ENCODE results near the gene MRPL21.

The MRPL21 gene

DNA sequence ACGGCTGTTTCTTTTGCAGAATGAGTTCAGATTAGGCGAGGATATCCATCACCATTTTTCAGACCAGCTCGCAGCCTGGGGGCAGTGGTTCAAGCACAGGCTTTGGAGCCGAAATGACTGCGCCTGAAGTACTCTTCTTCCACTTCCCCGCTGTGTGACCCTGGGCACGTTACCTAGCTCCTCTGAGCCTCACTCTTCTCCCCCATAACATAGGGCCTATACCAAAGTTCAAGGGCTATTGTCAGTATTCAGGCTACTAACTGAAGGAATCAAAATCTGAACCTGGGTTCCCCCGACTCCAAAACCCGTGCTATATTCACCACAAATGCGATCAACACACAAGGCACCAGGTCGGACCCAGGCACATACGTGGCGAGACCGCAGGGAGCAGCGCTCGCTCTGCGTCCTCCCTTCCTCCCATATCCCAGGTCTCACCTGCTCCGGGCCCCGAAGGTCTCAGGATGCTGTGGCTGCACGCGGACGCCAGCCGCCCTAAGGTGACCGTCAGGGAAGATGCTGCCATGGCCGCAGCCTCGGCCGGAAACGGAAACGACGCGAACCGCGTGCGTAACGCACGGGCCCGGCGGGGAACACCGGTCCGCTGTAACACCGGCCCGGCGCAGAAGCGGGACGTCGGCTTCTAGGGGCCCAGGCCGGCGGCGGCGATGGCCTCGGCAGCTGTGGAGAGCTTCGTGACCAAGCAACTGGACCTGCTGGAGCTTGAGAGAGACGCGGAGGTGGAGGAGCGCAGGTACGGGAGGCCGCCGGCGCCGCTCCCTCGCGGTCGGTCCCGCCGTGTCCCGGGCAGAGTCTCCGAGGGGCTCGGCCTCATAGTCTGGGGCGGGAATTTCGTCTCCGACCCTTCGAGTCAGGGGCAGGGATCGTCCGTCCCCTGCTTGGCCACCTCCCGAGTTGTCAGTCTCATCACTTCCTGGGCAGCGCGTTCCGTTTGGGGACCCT, at the start of gene MRPL21, which contains the start of gene IGHMBP2:
Gene MRPL21, minus strand, starts transcription at position 545 of the 960 bp plus-strand sequence. Its CDS starts 22 bp downstream, at position 523.
Gene IGHMBP2, plus strand, starts transcription at position 604 of the 960 bp plus-strand sequence. Its CDS starts 62 bp downstream, at position 666.
- peak; percentile 39 for DNase-seq

DNA sequence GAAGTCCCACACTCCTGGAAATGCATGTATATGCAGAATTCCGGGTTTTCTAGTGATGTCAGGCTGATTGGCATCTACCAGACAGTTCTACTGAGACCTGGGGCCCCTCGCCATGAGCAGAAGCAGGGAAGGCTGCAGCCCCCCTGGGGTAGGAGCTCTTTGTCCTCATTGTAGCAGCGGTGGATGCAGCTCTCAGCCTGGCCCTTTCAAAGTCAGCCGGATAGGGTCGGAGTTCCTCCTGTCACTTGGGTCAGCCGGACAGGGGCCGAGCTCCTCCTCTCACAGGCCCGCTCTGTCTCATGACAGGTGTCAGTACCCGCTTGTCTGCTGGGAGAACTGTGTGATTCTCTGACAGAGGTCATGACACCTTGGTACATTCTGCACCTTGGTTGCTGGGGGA, 47.1 kb upstream of the MRPL21 start:
- no peak for DNase-seq

DNA sequence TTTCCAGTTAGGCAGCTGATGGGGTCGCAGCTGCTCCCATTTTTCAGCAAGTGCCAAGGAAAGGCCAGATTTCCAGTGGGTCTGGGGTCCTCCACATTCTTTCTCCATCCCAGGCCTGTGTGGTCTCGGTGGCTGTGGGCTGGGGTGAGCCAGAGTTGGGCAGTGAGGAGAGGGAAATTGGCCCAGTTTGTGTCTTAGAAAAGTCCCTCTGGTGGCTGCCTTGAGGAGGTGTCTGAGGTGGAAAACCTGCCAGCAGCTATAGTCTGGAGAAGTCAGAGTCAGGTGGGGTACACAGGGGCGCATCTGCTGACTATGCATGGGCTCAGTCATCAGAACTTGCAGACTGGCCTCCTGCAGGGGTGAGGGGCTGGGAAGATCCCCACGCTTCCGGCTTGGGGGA, 46.6 kb upstream of the MRPL21 start:
- no peak for DNase-seq

DNA sequence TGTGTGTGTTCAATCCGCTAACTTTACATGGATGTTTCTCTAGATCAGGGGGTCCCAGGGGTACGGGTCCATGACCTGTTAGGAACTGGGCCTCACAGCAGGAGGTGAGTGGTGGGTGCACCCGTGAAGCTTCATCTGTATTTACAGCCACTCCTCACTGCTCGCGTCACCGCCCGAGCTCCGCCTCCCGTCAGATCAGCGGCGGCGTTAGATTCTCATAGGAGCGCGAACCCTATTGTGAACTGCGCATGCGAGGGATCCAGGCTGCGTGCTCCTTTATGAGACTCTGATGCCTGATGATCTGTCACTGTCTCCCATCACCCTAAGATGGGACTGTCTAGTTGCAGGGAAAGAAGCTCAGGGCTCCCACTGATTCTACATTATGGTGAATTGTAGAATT, 45.3 kb upstream of the MRPL21 start:
- no peak for DNase-seq

DNA sequence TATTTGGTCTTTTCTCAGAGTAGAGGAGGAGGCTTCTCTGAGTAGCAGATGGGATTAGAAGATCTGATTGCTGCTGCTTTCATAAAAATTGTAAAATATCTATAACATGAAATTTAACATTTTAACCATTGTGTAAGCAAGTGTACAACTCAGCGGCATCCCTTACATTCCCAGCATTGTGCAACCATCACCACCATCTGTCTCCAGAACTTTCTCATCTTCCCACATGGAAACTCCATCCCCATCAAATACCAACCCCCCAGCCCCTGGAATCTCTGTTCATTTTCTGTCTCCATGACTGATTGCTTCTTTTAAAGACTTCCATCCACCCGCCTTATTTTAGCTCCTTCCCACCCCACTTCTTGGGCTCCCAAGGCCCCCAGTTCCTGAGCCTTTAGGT, 44.9 kb upstream of the MRPL21 start:
- DNase-seq, result no peak

DNA sequence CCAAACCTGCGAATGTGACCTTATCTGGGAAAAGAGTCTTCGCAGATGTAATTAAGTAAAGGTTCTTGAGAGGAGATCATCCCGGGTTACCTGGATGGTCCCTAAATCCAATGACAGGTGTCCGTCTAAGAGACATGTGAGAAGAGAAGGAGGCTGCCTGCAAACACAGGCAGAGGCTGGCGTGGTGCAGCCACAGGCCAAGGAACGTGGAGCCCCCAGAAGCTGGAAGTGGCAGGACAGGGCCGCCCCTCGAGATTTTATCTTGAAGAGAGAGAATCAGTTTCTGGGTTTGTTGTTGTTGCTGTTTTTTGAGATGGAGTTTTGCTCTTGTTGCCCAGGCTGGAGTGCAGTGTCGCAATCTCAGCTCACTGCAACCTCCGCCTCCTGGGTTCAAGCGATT, 43.5 kb upstream of the MRPL21 start:
- no peak for DNase-seq

DNA sequence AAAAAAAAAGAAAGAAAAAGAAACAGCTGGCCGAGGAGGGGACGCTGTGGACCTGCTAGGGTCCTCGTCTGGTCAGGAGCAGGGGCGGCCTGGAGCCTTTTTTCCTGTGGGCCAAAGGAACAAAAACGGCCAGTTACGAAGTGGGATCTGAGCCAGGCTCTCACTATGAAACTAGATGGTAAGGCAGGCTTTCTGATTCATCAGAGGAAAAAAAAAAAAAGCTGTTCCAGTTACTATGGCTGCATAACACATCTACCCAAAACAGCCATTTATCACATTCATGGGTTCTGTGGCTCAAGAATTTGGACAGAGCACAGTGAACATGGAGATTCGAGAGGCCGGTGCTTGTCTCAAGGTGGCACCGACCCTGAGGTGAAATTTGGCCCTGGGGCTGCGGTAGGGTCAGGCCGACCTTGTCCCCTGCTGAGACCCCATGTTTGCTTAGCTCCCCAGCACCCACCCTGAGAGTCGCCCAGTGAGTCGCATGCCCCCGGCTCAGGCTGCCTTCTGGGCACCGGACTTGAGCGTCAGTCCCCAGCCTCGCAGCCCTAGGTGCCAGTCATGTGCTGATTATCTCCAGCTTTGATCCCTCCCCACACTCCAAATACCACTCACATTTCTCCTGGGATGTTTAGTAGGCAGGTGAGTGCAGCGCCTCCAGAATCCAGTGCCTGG, 42.9 kb upstream of the MRPL21 start:
- DNase-seq, result no peak

DNA sequence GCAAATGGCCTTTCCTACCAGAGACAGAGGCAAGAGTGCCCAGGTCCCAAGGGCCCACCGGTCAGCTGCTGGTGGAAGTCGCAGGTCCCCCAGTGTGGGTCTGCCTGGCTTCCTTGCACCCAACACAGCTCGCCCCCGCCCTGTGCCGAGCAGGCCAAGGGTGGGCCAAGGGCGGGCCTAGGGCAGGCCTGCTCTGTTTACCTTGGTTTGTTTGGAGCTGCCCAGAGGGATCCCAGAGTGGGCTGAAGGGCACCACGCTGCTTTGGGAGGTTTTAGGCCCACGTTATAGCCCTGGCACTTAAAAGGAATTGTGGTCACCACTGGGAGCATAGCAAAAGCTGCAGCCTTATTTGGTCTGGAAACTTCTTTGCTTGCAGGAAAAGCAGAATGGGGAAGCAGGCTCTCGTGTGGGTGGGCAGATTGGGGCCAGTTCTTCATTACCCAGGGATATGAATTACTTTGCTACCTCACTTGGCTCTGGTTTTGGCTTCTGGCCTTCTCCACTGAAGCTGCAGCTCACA, 39.2 kb upstream of the MRPL21 start:
- no peak for DNase-seq

DNA sequence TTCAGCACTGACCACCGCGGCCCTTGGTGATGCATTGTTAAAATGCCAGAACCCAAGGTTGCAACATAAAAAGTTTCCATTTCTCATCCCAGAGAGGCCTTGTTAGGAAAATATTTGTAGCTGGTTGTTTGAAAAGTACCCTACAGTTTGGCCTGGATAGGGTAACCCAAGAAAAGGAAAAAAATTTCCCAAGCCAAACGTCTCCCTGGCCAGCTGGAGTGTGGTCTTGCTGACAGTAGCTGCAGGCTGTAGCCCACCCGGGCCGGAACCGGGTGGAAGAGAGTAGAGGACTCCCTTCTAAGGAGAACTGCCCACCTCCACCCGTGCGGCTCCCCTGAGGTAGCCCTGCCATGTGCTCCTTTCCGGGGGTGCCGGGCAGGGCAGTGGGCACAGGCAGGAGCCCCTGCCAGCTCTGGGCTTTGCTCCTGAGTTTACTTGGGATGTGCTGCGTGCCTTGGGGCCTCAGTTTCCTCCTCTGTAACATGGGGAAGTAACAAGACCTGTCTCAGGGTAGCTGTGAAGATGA, 38.5 kb upstream of the MRPL21 start:
- no peak for DNase-seq

DNA sequence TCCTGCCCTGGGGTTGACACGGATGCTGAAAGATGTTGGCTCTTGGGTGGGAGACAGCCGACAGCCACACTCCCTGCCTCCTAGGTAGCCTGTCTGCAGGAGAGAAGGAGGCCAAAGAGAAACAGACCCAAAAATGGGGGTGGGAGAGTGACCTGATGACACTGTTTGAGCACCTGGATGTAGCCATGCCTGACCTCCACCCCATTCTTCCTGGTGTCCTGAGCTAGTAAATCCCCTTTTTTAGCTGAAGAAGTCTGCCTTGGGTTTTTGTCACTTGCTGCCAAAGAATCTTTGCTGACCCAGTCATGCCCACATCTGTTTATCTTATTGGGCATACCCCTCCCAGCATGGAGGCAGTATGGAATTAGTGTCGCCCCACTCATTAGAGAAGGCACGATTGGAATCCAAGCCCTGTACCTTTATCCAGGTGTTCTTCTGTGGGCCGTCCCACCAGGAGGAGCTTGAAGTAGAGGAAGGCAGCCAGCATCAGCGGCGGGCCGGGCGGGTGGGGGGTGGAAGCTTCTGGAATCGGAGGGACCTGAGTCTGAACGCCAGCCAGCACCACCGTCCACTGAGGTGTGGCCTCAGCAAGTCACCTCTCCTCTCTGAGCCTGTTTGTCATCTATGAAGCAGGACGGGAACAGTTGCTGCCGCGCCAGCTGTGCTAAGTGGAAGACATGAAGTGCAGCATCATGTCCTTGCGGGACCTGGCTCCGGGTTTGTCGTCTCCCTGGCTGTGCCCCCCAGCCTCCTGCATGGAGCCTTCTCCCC, 37.9 kb upstream of the MRPL21 start:
- DNase-seq, result no peak

DNA sequence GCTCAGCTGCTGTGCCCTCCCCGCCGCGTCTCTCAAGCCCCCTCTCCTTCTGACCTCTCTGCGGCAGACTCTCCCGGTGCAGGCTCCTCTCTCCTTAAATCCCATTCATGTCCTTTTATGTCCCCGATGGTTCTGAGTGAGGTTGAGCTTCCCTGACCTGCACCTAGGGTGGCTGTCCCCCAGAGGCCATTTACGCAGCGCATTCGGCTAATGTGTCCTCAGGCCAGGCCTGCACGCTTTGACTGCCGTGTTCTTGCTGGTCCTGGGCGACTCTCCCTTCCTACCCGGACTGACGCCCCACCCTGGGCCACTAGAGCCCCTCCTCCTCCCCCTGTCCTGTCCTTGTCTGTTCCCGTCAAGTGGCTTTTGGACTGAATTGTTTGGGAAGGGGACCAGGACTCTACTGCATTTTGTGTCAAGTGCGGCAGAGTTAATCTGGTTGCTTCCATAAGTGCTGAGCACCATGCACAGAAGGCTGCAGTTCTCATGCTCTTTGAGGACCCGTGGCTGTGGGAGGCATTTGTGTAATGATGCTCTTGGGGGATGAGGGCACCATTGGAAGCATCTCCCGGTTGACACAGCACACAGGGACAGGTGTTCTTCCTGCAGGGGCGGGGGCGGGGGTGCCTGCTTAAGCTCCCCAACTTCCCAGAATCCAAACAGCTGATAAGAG, 37.2 kb upstream of the MRPL21 start:
- DNase-seq, result no peak

DNA sequence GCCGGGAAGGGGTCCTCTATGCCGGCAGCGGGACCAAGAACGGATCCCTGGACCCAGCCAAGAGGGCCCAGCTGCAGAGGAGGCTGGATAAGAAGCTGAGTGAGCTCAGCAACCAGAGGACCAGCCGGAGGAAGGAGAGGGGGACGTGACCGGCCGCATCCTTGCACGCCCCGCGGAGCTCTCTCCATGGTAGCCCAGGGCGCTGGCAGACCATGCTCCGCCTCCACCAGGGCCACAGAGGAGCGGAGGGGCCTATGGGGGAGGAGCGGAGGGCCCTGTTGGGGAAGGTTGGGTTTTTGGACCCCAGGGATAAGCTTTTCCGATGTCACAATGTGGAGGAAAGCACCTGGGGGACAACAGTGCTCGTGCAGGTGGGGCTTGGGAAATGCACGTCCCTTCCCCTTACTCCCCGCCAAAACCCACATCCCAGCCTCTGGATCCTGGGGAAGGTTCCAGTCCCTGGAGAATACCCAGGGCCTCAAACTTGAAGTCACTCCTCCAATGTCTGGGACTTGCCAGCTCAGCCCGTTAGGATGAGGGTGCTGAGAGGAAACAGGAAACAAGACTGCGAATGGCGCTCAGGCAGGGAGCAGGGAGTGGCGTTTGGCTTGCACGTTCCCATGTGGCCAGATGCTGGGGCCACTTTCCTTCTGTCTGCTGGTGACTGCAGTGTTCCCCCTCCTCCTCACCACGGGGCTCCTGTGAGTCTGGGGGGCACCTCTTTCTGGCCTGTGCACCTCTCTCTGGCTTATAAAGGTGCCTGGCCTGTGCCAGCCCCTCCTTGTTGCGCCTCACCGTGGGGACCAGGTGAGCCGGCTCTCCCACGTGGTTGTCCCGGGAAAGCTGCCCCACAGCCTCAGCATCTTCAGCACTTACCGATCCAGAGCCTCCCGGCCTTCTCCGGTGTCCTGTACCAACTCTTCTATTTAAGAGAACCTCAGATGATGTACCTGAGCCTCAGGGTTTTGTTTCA, 36.2 kb upstream of the MRPL21 start:
- DNase-seq, result no peak

DNA sequence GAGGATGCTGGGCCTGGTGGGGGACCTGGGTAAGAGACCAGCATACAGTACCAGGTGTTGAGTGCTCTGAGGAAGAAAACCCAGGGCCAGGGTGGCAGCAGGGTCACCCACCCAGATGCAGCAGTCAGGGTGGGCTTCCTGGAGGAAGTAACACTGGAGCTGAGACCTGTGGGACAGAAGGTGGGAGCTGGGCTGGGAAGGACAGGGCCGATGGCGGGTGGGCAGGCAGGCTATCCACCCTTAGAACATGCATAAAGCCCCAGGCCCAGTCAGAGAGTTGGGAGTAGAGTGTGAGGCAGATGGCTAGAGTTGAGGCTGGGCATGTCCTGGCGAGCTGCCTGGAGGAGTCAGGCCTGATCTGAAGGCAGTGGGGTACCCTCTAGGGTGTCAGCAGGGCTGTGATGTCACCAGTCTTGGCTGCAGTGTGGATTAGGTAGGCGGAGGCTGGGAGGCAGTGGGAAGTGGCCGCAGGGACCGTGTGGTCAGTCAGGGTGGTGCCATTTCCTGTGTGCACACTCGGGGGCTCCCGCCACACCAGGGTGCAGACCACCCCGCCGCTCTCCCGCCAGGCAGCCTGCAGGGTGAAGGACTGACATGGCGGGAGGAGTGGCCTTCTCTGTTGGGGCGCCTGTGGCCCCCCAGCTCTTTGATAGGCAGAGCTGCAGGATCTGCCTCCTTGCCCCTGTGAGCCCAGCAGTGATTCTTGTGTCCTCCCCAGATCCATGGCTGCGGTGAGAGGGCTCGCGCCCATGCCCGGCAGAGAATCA, 35.4 kb upstream of the MRPL21 start:
- DNase-seq, result no peak

DNA sequence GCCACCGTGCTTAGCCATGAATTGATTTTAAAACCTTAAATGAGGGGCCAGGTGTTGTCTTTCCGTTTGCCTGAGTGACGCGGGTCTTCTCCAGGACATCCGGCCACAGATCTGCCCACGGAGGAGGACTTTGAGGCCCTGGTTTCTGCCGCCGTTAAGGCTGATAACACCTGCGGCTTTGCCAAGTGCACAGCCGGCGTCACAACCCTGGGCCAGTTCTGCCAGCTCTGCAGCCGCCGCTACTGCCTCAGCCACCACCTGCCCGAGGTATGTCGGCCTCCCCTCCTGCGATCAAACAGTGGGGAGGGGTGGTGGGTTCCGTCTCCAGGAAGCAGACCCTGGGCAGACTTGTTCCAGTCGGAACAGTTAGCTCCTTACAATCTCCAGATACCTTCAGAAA, 34.5 kb upstream of the MRPL21 start:
- no peak for DNase-seq

DNA sequence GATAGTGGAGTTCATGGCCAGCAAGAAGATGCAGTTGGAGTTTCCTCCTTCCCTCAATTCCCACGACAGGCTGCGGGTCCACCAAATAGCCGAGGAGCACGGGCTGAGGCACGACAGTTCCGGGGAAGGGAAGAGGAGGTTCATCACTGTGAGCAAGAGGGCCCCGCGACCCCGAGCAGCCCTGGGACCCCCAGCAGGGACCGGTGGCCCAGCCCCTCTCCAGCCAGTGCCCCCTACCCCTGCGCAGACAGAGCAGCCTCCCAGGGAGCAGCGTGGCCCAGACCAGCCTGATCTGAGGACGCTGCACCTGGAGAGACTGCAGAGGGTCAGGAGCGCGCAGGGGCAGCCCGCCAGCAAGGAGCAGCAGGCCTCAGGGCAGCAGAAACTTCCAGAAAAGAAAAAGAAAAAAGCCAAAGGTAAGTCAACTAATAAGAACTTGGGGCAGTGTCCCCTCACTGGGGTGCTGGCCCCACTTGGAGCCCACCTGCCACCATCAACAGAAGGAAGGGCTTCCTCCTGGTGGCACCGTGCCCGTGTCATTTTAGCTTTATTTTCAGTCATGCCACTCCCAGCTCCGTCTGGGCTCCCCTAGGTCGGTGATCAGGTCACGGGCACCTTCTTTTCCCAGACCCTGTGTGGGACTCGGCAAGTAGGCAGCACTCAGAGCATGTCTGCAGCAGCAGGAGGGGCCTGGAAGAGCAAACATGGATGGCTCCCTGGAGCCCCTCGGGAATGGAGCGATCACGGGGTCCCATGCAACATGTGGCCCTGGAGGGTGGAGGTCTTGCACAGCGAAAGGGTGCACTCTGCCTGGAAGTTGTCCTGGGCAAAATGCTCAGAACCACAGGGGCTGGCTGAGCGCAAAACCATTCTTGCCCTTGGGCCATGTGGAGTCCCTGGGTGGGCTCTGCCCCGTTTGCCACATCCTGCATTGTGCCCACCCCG, 33.3 kb upstream of the MRPL21 start:
- DNase-seq, result no peak

DNA sequence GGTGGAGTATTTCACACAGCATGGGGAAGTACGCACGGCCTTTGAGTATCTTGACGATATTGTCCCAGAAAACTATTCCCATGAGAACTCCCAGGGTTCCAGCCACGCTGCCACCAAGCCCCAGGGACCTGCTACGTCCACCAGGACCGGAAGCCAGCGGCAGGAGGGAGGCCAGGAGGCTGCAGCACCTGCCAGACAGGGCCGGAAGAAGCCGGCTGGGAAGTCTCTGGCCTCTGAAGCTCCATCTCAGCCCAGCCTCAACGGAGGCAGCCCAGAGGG, 32.7 kb upstream of the MRPL21 start:
- DNase-seq, result no peak

DNA sequence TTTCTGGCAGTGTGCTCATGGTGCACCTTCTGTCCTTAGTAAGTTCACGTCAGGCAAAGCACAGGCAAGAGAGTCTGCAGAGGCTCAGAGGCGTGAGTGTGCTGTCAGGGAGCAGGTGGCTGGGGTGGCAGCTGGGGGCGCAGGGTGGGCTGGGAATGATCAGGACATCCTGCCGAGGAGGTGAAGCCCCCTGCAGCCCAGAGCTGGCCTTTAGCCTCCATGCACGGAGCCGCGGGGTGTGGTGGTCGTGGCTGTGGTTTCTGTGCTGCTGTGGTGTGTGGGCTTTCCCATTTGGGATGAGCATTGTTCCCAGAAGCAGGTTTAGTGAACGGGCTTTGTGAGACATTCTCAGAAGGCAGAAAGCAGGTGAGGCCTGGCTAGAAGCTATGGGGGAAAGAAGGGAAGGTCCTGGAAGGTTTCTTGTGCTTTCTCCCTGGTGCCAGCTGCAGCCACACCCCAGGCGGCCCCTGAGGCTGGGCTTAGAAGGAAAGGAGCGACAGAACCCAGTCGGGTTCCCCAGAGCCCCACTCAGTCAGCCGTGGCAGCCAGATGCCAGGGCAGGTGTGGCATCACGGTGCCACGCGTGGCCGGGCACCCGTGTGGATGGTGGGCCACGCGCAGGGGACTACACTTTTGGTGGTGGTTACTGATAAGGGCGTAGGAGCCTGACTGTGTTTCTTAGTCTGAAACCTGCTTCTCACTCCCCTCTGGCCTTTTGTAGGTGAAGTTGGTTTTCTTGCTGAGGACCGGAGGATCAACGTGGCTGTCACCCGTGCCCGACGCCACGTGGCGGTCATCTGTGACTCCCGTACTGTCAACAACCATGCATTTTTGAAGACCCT, 32.1 kb upstream of the MRPL21 start:
- DNase-seq, result no peak

DNA sequence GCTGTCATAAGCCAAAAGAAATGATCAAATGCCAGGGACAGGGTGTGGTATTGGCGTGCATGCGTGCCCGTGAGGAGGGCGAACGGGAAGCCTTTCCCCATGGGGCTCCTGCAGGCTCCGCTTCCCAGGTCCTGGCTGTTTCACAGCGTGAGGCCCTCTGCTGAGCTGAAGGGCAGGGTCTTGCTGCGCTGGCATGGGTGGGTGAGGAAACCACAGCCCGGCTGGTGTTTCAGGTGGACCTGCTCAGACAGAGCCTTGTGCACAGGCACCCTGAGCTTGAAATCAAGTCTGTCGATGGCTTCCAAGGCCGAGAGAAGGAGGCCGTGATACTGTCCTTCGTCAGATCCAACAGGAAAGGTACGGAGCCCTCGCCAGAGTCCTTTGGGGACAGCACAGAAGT, 31.4 kb upstream of the MRPL21 start:
- no peak for DNase-seq
